Trophoblast cell (in vitro differentiated cells and primary cell): ENCODE results near the gene RPN2.

Source experiments
- DNase-seq, 2 donors: peaks; one replicate each; pipeline ENCODE4 v3.0.0-alpha.2; 2016
- H2AFZ ChIP-seq: 2 replicates; pipeline ENCODE4 v1.6.1; 2013; ENCODE audit warnings: low read length, moderate library complexity, mild to moderate bottlenecking; ENCODE audit not compliant: insufficient read depth, poor library complexity
- H2AK5ac ChIP-seq: 2 replicates; pipeline ENCODE4 v1.6.1; 2013; ENCODE audit warnings: mild to moderate bottlenecking, low read length
- H2BK120ac ChIP-seq: 2 replicates; pipeline ENCODE4 v1.6.1; 2013; ENCODE audit warnings: low read length, mild to moderate bottlenecking, moderate library complexity; ENCODE audit not compliant: insufficient read depth, poor library complexity
- H2BK12ac ChIP-seq: 2 replicates; pipeline ENCODE4 v1.6.1; 2013; ENCODE audit warnings: mild to moderate bottlenecking, low read length, moderate library complexity
- H2BK5ac ChIP-seq: 2 replicates; pipeline ENCODE4 v1.6.1; 2013; ENCODE audit warnings: low read length, low read depth, moderate library complexity, mild to moderate bottlenecking; ENCODE audit not compliant: poor library complexity
- H3K14ac ChIP-seq: 2 replicates; pipeline ENCODE4 v1.6.1; 2013; ENCODE audit warnings: mild to moderate bottlenecking, low read length
- H3K18ac ChIP-seq: 2 replicates; pipeline ENCODE4 v1.6.1; 2013; ENCODE audit warnings: mild to moderate bottlenecking, low read length
- H3K23ac ChIP-seq: 2 replicates; pipeline ENCODE4 v1.6.1; 2013; ENCODE audit warnings: low read length
- H3K27ac ChIP-seq: 2 replicates; pipeline ENCODE4 v1.5.1; 2013; ENCODE audit warnings: low read depth, mild to moderate bottlenecking, inconsistent platforms, low read length, moderate library complexity
- H3K27me3 ChIP-seq: 2 replicates; pipeline ENCODE4 v1.6.1; 2013; ENCODE audit warnings: inconsistent platforms, mild to moderate bottlenecking, low read length, moderate library complexity; ENCODE audit not compliant: insufficient read depth
- H3K36me3 ChIP-seq, 2 experiments: 1 replicate in 1 of 2; 2 replicates in 1 of 2; pipeline ENCODE4 v1.6.1; 2013; ENCODE audit warnings: low read length in 2 of 2, mild to moderate bottlenecking in 2 of 2, moderate library complexity in 1 of 2; ENCODE audit not compliant: insufficient read depth in 2 of 2, control insufficient read depth in 1 of 2
- H3K4ac ChIP-seq: 2 replicates; pipeline ENCODE4 v1.6.1; 2013; ENCODE audit warnings: low read depth, mild to moderate bottlenecking, low read length, moderate library complexity
- H3K4me1 ChIP-seq, 2 experiments: 1 replicate in 1 of 2; 2 replicates in 1 of 2; pipeline ENCODE4 v1.6.1; 2013; ENCODE audit warnings: low read length in 2 of 2, mild to moderate bottlenecking in 2 of 2, moderate library complexity in 1 of 2; ENCODE audit not compliant: insufficient read depth in 2 of 2, control insufficient read depth in 1 of 2
- H3K4me2 ChIP-seq: 2 replicates; pipeline ENCODE4 v1.6.1; 2013; ENCODE audit warnings: inconsistent platforms, mild to moderate bottlenecking, low read length, moderate library complexity
- H3K4me3 ChIP-seq: 2 replicates; pipeline ENCODE4 v1.5.1; 2013; ENCODE audit warnings: mild to moderate bottlenecking, low read depth, low read length, inconsistent platforms
- H3K79me1 ChIP-seq: one replicate; pipeline ENCODE4 v1.6.1; 2013; ENCODE audit warnings: low read length
- H3K79me2 ChIP-seq: 2 replicates; pipeline ENCODE4 v1.6.1; 2013; ENCODE audit warnings: low read length, mild to moderate bottlenecking; ENCODE audit not compliant: control insufficient read depth, insufficient read depth, poor library complexity
- H3K9ac ChIP-seq: 2 replicates; pipeline ENCODE4 v1.6.1; 2013; ENCODE audit warnings: mild to moderate bottlenecking, low read length
- H3K9me3 ChIP-seq: 2 replicates; pipeline ENCODE4 v1.6.1; 2013; ENCODE audit warnings: low read depth, mild to moderate bottlenecking, control low read depth, inconsistent platforms, low read length; ENCODE audit not compliant: insufficient read depth
- H4K12ac ChIP-seq: 2 replicates; pipeline ENCODE4 v1.6.1; 2013; ENCODE audit warnings: low read depth, mild to moderate bottlenecking, low read length, moderate library complexity
- H4K8ac ChIP-seq: 2 replicates; pipeline ENCODE4 v1.6.1; 2013; ENCODE audit warnings: low read depth, mild to moderate bottlenecking, low read length, moderate library complexity
- H4K91ac ChIP-seq: one replicate; pipeline ENCODE4 v1.6.1; 2013; ENCODE audit warnings: low read depth, mild to moderate bottlenecking, low read length, moderate library complexity
- WGBS: extraction: QIAGEN DNeasy Blood & Tissue Kit; methylation state at CpG from one replicate; pipeline ENCODE4 v1.1.7; 2013; ENCODE audit warnings: missing lambda C conversion rate; ENCODE audit not compliant: insufficient read length, insufficient coverage; ENCODE audit errors: extremely low coverage; 5-methylcytosine and 5-hydroxymethylcytosine counted together

Gene RPN2

GRCh38 chr20:37276494-37277252, 97.5 kb downstream of the RPN2 start:
- peak overlapping the region; percentile 11 for H4K8ac ChIP-seq
- no peaks in the 10 kb centered on the region for H3K9me3 ChIP-seq
- H3K36me3 ChIP-seq = no peaks in the 10 kb centered on the region
- H2AK5ac ChIP-seq = peak overlapping the region; percentile 94
- H2BK120ac ChIP-seq = peak overlapping the region; percentile 92
- peaks cover 32% of the 10 kb centered on the region for H3K79me1 ChIP-seq
- H3K18ac ChIP-seq = peak overlapping the region; percentile 69
- H2BK12ac ChIP-seq = peak overlapping the region; percentile 93
- peak overlapping the region; percentile 61 for H2BK5ac ChIP-seq
- peak overlapping the region; percentile 36 for H3K27ac ChIP-seq
- no CpG with 5 or more reads among the region's 15 CpGs for WGBS
- DNase-seq = peak; percentile 14 to 49
- peaks cover 19 to 25% of the 10 kb centered on the region in 2 experiments for H3K4me1 ChIP-seq
- peak overlapping the region; percentile 76 for H2AFZ ChIP-seq
- peak overlapping the region; percentile 90 for H4K91ac ChIP-seq
- peaks cover 2% of the 10 kb centered on the region for H3K79me2 ChIP-seq
- H4K12ac ChIP-seq = no peak overlapping the region
- peak overlapping the region; percentile 87 for H3K14ac ChIP-seq
- no peak overlapping the region for H3K4me3 ChIP-seq
- no peak overlapping the region for H3K9ac ChIP-seq
- H3K23ac ChIP-seq = no peak overlapping the region
- H3K27me3 ChIP-seq = no peaks in the 10 kb centered on the region
- peak overlapping the region; percentile 33 for H3K4ac ChIP-seq
- no peak overlapping the region for H3K4me2 ChIP-seq

- Histone ChIP-seq H3K27ac (peak overlapping the region; percentile 36), H3K4me3 (no peak overlapping the region), H3K4ac (peak overlapping the region; percentile 33), H2BK5ac (peak overlapping the region; percentile 61), H3K9me3 (no peaks in the 10 kb centered on the region), H3K9ac (no peak overlapping the region), H2AK5ac (peak overlapping the region; percentile 94), H3K23ac (no peak overlapping the region), H2AFZ (peak overlapping the region; percentile 76), H2BK12ac (peak overlapping the region; percentile 93), H3K14ac (peak overlapping the region; percentile 87), H4K12ac (no peak overlapping the region), H3K79me1 (peaks cover 32% of the 10 kb centered on the region), H4K91ac (peak overlapping the region; percentile 90), H3K4me1 (peaks cover 19 to 25% of the 10 kb centered on the region in 2 experiments), H3K18ac (peak overlapping the region; percentile 69), H3K36me3 (no peaks in the 10 kb centered on the region), H3K27me3 (no peaks in the 10 kb centered on the region), H3K4me2 (no peak overlapping the region), H4K8ac (peak overlapping the region; percentile 11), H3K79me2 (peaks cover 2% of the 10 kb centered on the region), H2BK120ac (peak overlapping the region; percentile 92)
- no CpG with 5 or more reads among the region's 2 CpGs for WGBS
- DNase-seq = no peak
These were observed 98.1 kb downstream of the RPN2 start for GRCh38 chr20:37277253-37277593.

- H4K91ac ChIP-seq = peak overlapping the region; percentile 86
- no peak overlapping the region for H2AK5ac ChIP-seq
- H2BK12ac ChIP-seq = no peak overlapping the region
- peaks cover 24 to 37% of the 10 kb centered on the region in 2 experiments for H3K4me1 ChIP-seq
- no peaks in the 10 kb centered on the region for H3K9me3 ChIP-seq
- H3K18ac ChIP-seq = no peak overlapping the region
- H3K9ac ChIP-seq = no peak overlapping the region
- H3K36me3 ChIP-seq = no peaks in the 10 kb centered on the region
- H2AFZ ChIP-seq = no peak overlapping the region
- no peak overlapping the region for H4K8ac ChIP-seq
- H3K79me1 ChIP-seq = peaks cover 46% of the 10 kb centered on the region
- H3K4me3 ChIP-seq = no peak overlapping the region
- DNase-seq = peak; percentile 100
- H3K14ac ChIP-seq = no peak overlapping the region
- no peak overlapping the region for H2BK120ac ChIP-seq
- peaks cover 2% of the 10 kb centered on the region for H3K79me2 ChIP-seq
- H3K23ac ChIP-seq = no peak overlapping the region
- no CpG with 5 or more reads among the region's 12 CpGs for WGBS
- H3K27me3 ChIP-seq = no peaks in the 10 kb centered on the region
- H2BK5ac ChIP-seq = no peak overlapping the region
- no peak overlapping the region for H4K12ac ChIP-seq
- H3K4ac ChIP-seq = no peak overlapping the region
- peak overlapping the region; percentile 40 for H3K27ac ChIP-seq
- H3K4me2 ChIP-seq = no peak overlapping the region
These were observed 99.9 kb downstream of the RPN2 start for GRCh38 chr20:37278966-37279590.

- Histone ChIP-seq H3K36me3 (no peaks in the 10 kb centered on the region), H3K4ac (peak overlapping the region; percentile 61), H2AFZ (no peak overlapping the region), H3K27me3 (no peaks in the 10 kb centered on the region), H3K18ac (peak overlapping the region; percentile 91), H3K4me3 (no peak overlapping the region), H2BK12ac (peak overlapping the region; percentile 85), H3K9ac (no peak overlapping the region), H3K9me3 (no peaks in the 10 kb centered on the region), H3K4me1 (peaks cover 24 to 37% of the 10 kb centered on the region in 2 experiments), H4K8ac (peak overlapping the region; percentile 75), H3K79me1 (peaks cover 47% of the 10 kb centered on the region), H4K91ac (peak overlapping the region; percentile 97), H2BK120ac (peak overlapping the region; percentile 96), H3K79me2 (peaks cover 2% of the 10 kb centered on the region), H2AK5ac (peak overlapping the region; percentile 69), H3K23ac (no peak overlapping the region), H3K27ac (peak overlapping the region; percentile 79), H2BK5ac (peak overlapping the region; percentile 86), H3K14ac (peak overlapping the region; percentile 78), H4K12ac (peak overlapping the region; percentile 1), H3K4me2 (no peak overlapping the region)
- peak; percentile 5 to 32 for DNase-seq
- WGBS = no CpG with 5 or more reads among the region's 8 CpGs
These were observed 100.7 kb downstream of the RPN2 start for GRCh38 chr20:37279820-37280219.
